ENCODE measurements around the gene HBM. TPM values are rescaled to one million over a fixed set of nuclear protein-coding genes. Genes with fewer than 3 reads are reported as not detected.

Gene HBM
- polyA plus RNA-seq, 2 of the 4 experiments (the other 2 are of a cell fraction) = not detected

- TF ChIP-seq BHLHE40 (IDR thresholded peaks at IDR 0.05; ENCODE audit: low read depth, low read length) (no peak), PHF8 (IDR thresholded peaks at IDR 0.05; ENCODE audit: borderline replicate concordance, low read depth) (no peak), MAFK (IDR thresholded peaks at IDR 0.05; ENCODE audit: partially characterized antibody) (no peak), TFCP2L1 (CRISPR knock-in tag; IDR thresholded peaks at IDR 0.05) (peak; percentile 88), JUN (IDR thresholded peaks at IDR 0.05) (peak in 1 of 2 experiments; percentile 65; a peak in 1 of 5 replicates), JUNB (IDR thresholded peaks at IDR 0.05) (no peak), ZNF302 (CRISPR knock-in tag; IDR thresholded peaks at IDR 0.05) (no peak), HDAC2 (IDR thresholded peaks at IDR 0.05) (0 out of 2 replicates have a peak, but pooled peaks have one; percentile 47), NFE2L2 (conservative IDR thresholded peaks at IDR 0.05; ENCODE audit: low read length) (no peak), POLR2AphosphoS2 (conservative IDR thresholded peaks at IDR 0.05; ENCODE audit: low read length) (no peak), HES2 (IDR thresholded peaks at IDR 0.05) (no peak), CHD2 (IDR thresholded peaks at IDR 0.05; ENCODE audit: low read length, partially characterized antibody) (peak; percentile 82), ESRRA (IDR thresholded peaks at IDR 0.05; ENCODE audit: borderline replicate concordance, low read length) (no peak), RNF2 (IDR thresholded peaks at IDR 0.05; ENCODE audit: borderline replicate concordance, low read depth) (peak; percentile 94; the same call in 1 of the 2 replicates), FOXS1 (CRISPR knock-in tag; IDR thresholded peaks at IDR 0.05) (no peak), TP53 (CRISPR knock-in tag; IDR thresholded peaks at IDR 0.05) (no peak), NR3C1 (IDR thresholded peaks at IDR 0.05) (no peak), MYC (IDR thresholded peaks at IDR 0.05; ENCODE audit: borderline replicate concordance, low read length) (no peak), MAX (IDR thresholded peaks at IDR 0.05) (peak; percentile 99), CBX8 (IDR thresholded peaks at IDR 0.05) (no peak), HOXB5 (CRISPR knock-in tag; IDR thresholded peaks at IDR 0.05) (peak; percentile 50; the same call in 1 of the 2 replicates), ZSCAN20 (CRISPR knock-in tag; IDR thresholded peaks at IDR 0.05) (no peak), HOXA7 (CRISPR knock-in tag; IDR thresholded peaks at IDR 0.05) (peak; percentile 85; the same call in 1 of the 2 replicates), RAD21 (conservative IDR thresholded peaks at IDR 0.05 in 1 of 2, IDR thresholded peaks at IDR 0.05 in 1 of 2) (peak in 1 of 2 experiments; percentile 83; a peak in 3 of 5 replicates), ZC3H11A (IDR thresholded peaks at IDR 0.05) (no peak), REST (IDR thresholded peaks at IDR 0.05) (peak; percentile 82), POLR2A (IDR thresholded peaks at IDR 0.05; ENCODE audit: low read length) (no peak), RFX5 (IDR thresholded peaks at IDR 0.05) (peak; percentile 19; the same call in 1 of the 2 replicates), HMGXB4 (CRISPR knock-in tag; IDR thresholded peaks at IDR 0.05; ENCODE audit: borderline replicate concordance) (no peak)
- TF ChIP-seq, protein P1, sequence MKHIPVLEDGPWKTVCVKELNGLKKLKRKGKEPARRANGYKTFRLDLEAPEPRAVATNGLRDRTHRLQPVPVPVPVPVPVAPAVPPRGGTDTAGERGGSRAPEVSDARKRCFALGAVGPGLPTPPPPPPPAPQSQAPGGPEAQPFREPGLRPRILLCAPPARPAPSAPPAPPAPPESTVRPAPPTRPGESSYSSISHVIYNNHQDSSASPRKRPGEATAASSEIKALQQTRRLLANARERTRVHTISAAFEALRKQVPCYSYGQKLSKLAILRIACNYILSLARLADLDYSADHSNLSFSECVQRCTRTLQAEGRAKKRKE (CRISPR knock-in tag; IDR thresholded peaks at IDR 0.05; ENCODE audit: low read depth) = peak; percentile 79; the same call in 1 of the 2 replicates
- TF ChIP-seq, protein P2, sequence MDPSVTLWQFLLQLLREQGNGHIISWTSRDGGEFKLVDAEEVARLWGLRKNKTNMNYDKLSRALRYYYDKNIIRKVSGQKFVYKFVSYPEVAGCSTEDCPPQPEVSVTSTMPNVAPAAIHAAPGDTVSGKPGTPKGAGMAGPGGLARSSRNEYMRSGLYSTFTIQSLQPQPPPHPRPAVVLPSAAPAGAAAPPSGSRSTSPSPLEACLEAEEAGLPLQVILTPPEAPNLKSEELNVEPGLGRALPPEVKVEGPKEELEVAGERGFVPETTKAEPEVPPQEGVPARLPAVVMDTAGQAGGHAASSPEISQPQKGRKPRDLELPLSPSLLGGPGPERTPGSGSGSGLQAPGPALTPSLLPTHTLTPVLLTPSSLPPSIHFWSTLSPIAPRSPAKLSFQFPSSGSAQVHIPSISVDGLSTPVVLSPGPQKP (IDR thresholded peaks at IDR 0.05; ENCODE audit: low read depth, low read length) = no peak
- TF ChIP-seq, protein P3, sequence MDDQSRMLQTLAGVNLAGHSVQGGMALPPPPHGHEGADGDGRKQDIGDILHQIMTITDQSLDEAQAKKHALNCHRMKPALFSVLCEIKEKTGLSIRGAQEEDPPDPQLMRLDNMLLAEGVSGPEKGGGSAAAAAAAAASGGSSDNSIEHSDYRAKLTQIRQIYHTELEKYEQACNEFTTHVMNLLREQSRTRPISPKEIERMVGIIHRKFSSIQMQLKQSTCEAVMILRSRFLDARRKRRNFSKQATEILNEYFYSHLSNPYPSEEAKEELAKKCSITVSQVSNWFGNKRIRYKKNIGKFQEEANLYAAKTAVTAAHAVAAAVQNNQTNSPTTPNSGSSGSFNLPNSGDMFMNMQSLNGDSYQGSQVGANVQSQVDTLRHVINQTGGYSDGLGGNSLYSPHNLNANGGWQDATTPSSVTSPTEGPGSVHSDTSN (IDR thresholded peaks at IDR 0.05) = peak; percentile 51; the same call in 1 of the 2 replicates
Measured at GRCh38 chr16:180681-181564, 15.1 kb downstream of the HBM start (continued).

Data from A549 (cell line).